Upper lobe of right lung (tissue), 1 donor: Measurements from ENCODE around the gene ELOVL7. TPM values are rescaled to one million over a fixed set of nuclear protein-coding genes. Genes with fewer than 3 reads are reported as not detected.
"Not testable (repeated sequence)": the region's sequence is repeated elsewhere in the genome, so short reads cannot be mapped to it uniquely, and the experiment has no call there.

Experiments
- ATAC-seq: fragments of 200-7000 bp; cut with Tn5 transposase; one replicate; pipeline ENCODE4 v1.9.1; 2020; ENCODE audit warnings: mild to moderate bottlenecking, moderate library complexity
- DNase-seq: peaks from one replicate; pipeline ENCODE4 v3.0.0-alpha.2; 2020
- H3K27ac ChIP-seq: fragments of 200-600 bp; one replicate; pipeline ENCODE4 v1.8.0; 2022
- H3K27me3 ChIP-seq: fragments of 200-600 bp; one replicate; pipeline ENCODE4 v1.8.0; 2022; ENCODE audit warnings: mild to moderate bottlenecking
- H3K36me3 ChIP-seq: fragments of 200-600 bp; one replicate; pipeline ENCODE4 v1.8.0; 2022
- H3K4me1 ChIP-seq: fragments of 200-600 bp; one replicate; pipeline ENCODE4 v1.8.0; 2022
- H3K4me3 ChIP-seq: fragments of 200-600 bp; one replicate; pipeline ENCODE4 v1.8.0; 2022; ENCODE audit warnings: mild to moderate bottlenecking
- H3K9me3 ChIP-seq: fragments of 200-600 bp; one replicate; pipeline ENCODE4 v1.8.0; 2022
- CTCF ChIP-seq: fragments of 200-600 bp; IDR thresholded peaks from one replicate; pipeline ENCODE4 v1.8.0; 2022; ENCODE audit warnings: antibody characterized with exemption
- intact Hi-C: fragments of 100-400 bp; cut with DNase I; formaldehyde crosslinking; loops from one replicate; pipeline ENCODE4 v1.11.0; 2022
- total RNA-seq: library from RNA; stranded (reverse); fragmentation: NEBNext Ultra II Directional; extraction: Animal tissue kit (Norgen Biotek cat#: 25700); gene quantifications from one replicate; pipeline ENCODE4 v1.2.1, GENCODE V29; 2021
- donor health status: DM: no; HTN: yes; CAD: no; lungs with severe emphysema.

The ELOVL7 gene
- total RNA-seq, 1 donor from 2014 or later: 8.2 TPM

GRCh38 chr5:60719329-60719728 lies 124.7 kb downstream of the ELOVL7 start:
- ATAC-seq: no peak

GRCh38 chr5:60718166-60718892 lies 125.7 kb downstream of the ELOVL7 start:
- TF ChIP-seq CTCF: no peak
- Histone ChIP-seq H3K4me3 (no peak overlapping the region), H3K4me1 (no peaks in the 10 kb centered on the region), H3K27ac (no peak overlapping the region), H3K27me3 (no peaks in the 10 kb centered on the region), H3K36me3 (no peaks in the 10 kb centered on the region), H3K9me3 (no peaks in the 10 kb centered on the region)
- DNase-seq (no peak), ATAC-seq (no peak)
- intact Hi-C loops: no loop called here

More at GRCh38 chr5:60719329-60719728, 124.7 kb downstream of the ELOVL7 start:
- H3K36me3 ChIP-seq: no peaks in the 10 kb centered on the region
- no peak overlapping the region for H3K27ac ChIP-seq
- intact Hi-C loops: no loop called here
- H3K9me3 ChIP-seq: no peaks in the 10 kb centered on the region
- TF ChIP-seq CTCF: no peak
- DNase-seq: no peak
- H3K27me3 ChIP-seq: no peaks in the 10 kb centered on the region
- no peaks in the 10 kb centered on the region for H3K4me1 ChIP-seq
- no peak overlapping the region for H3K4me3 ChIP-seq

GRCh38 chr5:60715201-60715928 lies 128.7 kb downstream of the ELOVL7 start:
- H3K27me3 ChIP-seq, DNase-seq, H3K4me1 ChIP-seq, H3K27ac ChIP-seq, intact Hi-C loops, ATAC-seq, H3K9me3 ChIP-seq, H3K4me3 ChIP-seq, H3K36me3 ChIP-seq: not testable (repeated sequence)

- Histone ChIP-seq H3K27ac (no peak overlapping the region), H3K4me3 (no peak overlapping the region), H3K27me3 (no peaks in the 10 kb centered on the region), H3K36me3 (no peaks in the 10 kb centered on the region), H3K9me3 (no peaks in the 10 kb centered on the region), H3K4me1 (no peaks in the 10 kb centered on the region)
- intact Hi-C loops: no loop called here
- ATAC-seq (no peak), DNase-seq (no peak)
- TF ChIP-seq CTCF: no peak
These were observed 131.1 kb downstream of the ELOVL7 start for GRCh38 chr5:60712950-60713349.

GRCh38 chr5:60711892-60712291 lies 132.2 kb downstream of the ELOVL7 start:
- H3K27ac ChIP-seq, DNase-seq, ATAC-seq, H3K9me3 ChIP-seq, H3K27me3 ChIP-seq, H3K4me3 ChIP-seq, intact Hi-C loops, H3K4me1 ChIP-seq, H3K36me3 ChIP-seq: not testable (repeated sequence)

GRCh38 chr5:60710362-60710761 lies 133.7 kb downstream of the ELOVL7 start:
- no peaks in the 10 kb centered on the region for H3K36me3 ChIP-seq
- intact Hi-C loops: no loop called here
- no peak for ATAC-seq

More at GRCh38 chr5:60710362-60710761, 133.7 kb downstream of the ELOVL7 start:
- H3K4me3 ChIP-seq: no peak overlapping the region
- no peaks in the 10 kb centered on the region for H3K4me1 ChIP-seq
- DNase-seq: no peak
- H3K27ac ChIP-seq: no peak overlapping the region
- no peaks in the 10 kb centered on the region for H3K9me3 ChIP-seq
- no peak for TF ChIP-seq CTCF
- H3K27me3 ChIP-seq: no peaks in the 10 kb centered on the region
